ENCODE data around the gene CD28. TPM values are rescaled to one million over a fixed set of nuclear protein-coding genes. Genes with fewer than 3 reads are reported as not detected.

CD28 gene
- polyA plus RNA-seq, 2 of the 4 experiments (the other 2 are of a cell fraction) = not detected

- H3K4me2 ChIP-seq = no peak overlapping the region
- TF ChIP-seq HOXB5 (CRISPR knock-in tag; IDR thresholded peaks at IDR 0.05) = no peak
- no peak for TF ChIP-seq CBX2 (IDR thresholded peaks at IDR 0.05; ENCODE audit: borderline replicate concordance, low read depth)
- TF ChIP-seq NR3C1 (IDR thresholded peaks at IDR 0.05) = no peak
- no peak for TF ChIP-seq USF2 (IDR thresholded peaks at IDR 0.05)
- TF ChIP-seq KDM5A (IDR thresholded peaks at IDR 0.05) = no peak
- TF ChIP-seq TP53 (CRISPR knock-in tag; IDR thresholded peaks at IDR 0.05) = no peak
- no peak for TF ChIP-seq CEBPB (IDR thresholded peaks at IDR 0.05)
- no peak for TF ChIP-seq RCOR1 (IDR thresholded peaks at IDR 0.05; ENCODE audit: low read depth, low read length)
- no peak for TF ChIP-seq HES2 (IDR thresholded peaks at IDR 0.05)
- no peak for TF ChIP-seq SREBF2 (IDR thresholded peaks at IDR 0.05)
- no peak for TF ChIP-seq HOXA7 (CRISPR knock-in tag; IDR thresholded peaks at IDR 0.05)
- no peak for TF ChIP-seq SMC3 (IDR thresholded peaks at IDR 0.05)
- TF ChIP-seq FOSB (CRISPR knock-in tag; IDR thresholded peaks at IDR 0.05) = no peak
- no peak for TF ChIP-seq RFX5 (IDR thresholded peaks at IDR 0.05)
- H3K4me3 ChIP-seq = no peak overlapping the region
- H3K9me3 ChIP-seq = no peaks in the 10 kb centered on the region
- H3K4me1 ChIP-seq = no peaks in the 10 kb centered on the region
- 20% methylated on average over 1 of the region's 1 CpG for WGBS (ENCODE audit: missing lambda C conversion rate)
- no peak for ATAC-seq
- POLR2A ChIA-PET = no interaction called here
- no peak for FAIRE-seq
- H3K27ac ChIP-seq = no peak overlapping the region
- no peak for DNase-seq (ENCODE audit: low read depth in 1 of 2, low spot score in 1 of 2)
- CTCF ChIA-PET = interaction anchor here (2.5 kb wide), 1 partner anchor 12 kb away, joined by 7 read pairs; no protein-coding TSS in a partner anchor
Observed at GRCh38 chr2:203733684-203734083, 27.2 kb downstream of the CD28 start.

- no peak overlapping the region for H3K4me2 ChIP-seq
Observed at GRCh38 chr2:203734276-203734983, 28.0 kb downstream of the CD28 start.

GRCh38 chr2:203737360-203737759 lies 30.9 kb downstream of the CD28 start:
- ChIA-PET POLR2A (no interaction called here), CTCF (no interaction called here)
- Histone ChIP-seq H3K9me3 (no peaks in the 10 kb centered on the region), H3K4me1 (no peaks in the 10 kb centered on the region), H3K4me2 (no peak overlapping the region), H3K4me3 (no peak overlapping the region), H3K27ac (no peak overlapping the region)
- DNase-seq (ENCODE audit: low read depth in 1 of 2, low spot score in 1 of 2) (no peak), FAIRE-seq (no peak), ATAC-seq (no peak)
- 36% methylated on average over 1 of the region's 1 CpG for WGBS (ENCODE audit: missing lambda C conversion rate)
- no peak for TF ChIP-seq HES2 (IDR thresholded peaks at IDR 0.05)
- TF ChIP-seq POLR2A (IDR thresholded peaks at IDR 0.05; ENCODE audit: low read length) = no peak
- TF ChIP-seq HOXA7 (CRISPR knock-in tag; IDR thresholded peaks at IDR 0.05) = no peak
- TF ChIP-seq NFE2L2 (conservative IDR thresholded peaks at IDR 0.05; ENCODE audit: low read length) = no peak
- no peak for TF ChIP-seq FOXS1 (CRISPR knock-in tag; IDR thresholded peaks at IDR 0.05)
- TF ChIP-seq KDM1A (IDR thresholded peaks at IDR 0.05; ENCODE audit: low read depth) = no peak
- TF ChIP-seq TFCP2L1 (CRISPR knock-in tag; IDR thresholded peaks at IDR 0.05) = no peak
- TF ChIP-seq E2F6 (IDR thresholded peaks at IDR 0.05; ENCODE audit: borderline replicate concordance, low read depth) = no peak
- no peak for TF ChIP-seq HDAC2 (IDR thresholded peaks at IDR 0.05)
- no peak for TF ChIP-seq USF2 (IDR thresholded peaks at IDR 0.05)
- no peak for TF ChIP-seq HMGXB4 (CRISPR knock-in tag; IDR thresholded peaks at IDR 0.05; ENCODE audit: borderline replicate concordance)

More at GRCh38 chr2:203734276-203734983, 28.0 kb downstream of the CD28 start:
- H3K9me3 ChIP-seq = no peaks in the 10 kb centered on the region
- ATAC-seq = no peak
- no peak for DNase-seq (ENCODE audit: low read depth in 1 of 2, low spot score in 1 of 2)
- ChIA-PET CTCF (no interaction called here), POLR2A (no interaction called here)
- no peak for FAIRE-seq
- no peak overlapping the region for H3K27ac ChIP-seq
- WGBS (ENCODE audit: missing lambda C conversion rate) = 97% methylated on average over 12 of the region's 12 CpGs
- TF ChIP-seq EHF (CRISPR knock-in tag; IDR thresholded peaks at IDR 0.05) (no peak), RARB (CRISPR knock-in tag; IDR thresholded peaks at IDR 0.05) (no peak), HOXB5 (CRISPR knock-in tag; IDR thresholded peaks at IDR 0.05) (no peak), PBX3 (IDR thresholded peaks at IDR 0.05) (no peak), HES2 (IDR thresholded peaks at IDR 0.05) (no peak), BHLHE40 (IDR thresholded peaks at IDR 0.05; ENCODE audit: low read depth, low read length) (no peak), HOXB13 (CRISPR knock-in tag; IDR thresholded peaks at IDR 0.05; ENCODE audit: low read depth) (no peak), GATA3 (IDR thresholded peaks at IDR 0.05; ENCODE audit: borderline replicate concordance) (no peak), ZNF302 (CRISPR knock-in tag; IDR thresholded peaks at IDR 0.05) (no peak), FOXS1 (CRISPR knock-in tag; IDR thresholded peaks at IDR 0.05) (no peak)
- H3K4me3 ChIP-seq = no peak overlapping the region
- H3K4me1 ChIP-seq = no peaks in the 10 kb centered on the region
